ENCODE measurements around the gene TGFBI.

TGFBI gene

GRCh38 chr5:136052692-136053335 lies 24.0 kb downstream of the TGFBI start:
- no peak for DNase-seq

DNA sequence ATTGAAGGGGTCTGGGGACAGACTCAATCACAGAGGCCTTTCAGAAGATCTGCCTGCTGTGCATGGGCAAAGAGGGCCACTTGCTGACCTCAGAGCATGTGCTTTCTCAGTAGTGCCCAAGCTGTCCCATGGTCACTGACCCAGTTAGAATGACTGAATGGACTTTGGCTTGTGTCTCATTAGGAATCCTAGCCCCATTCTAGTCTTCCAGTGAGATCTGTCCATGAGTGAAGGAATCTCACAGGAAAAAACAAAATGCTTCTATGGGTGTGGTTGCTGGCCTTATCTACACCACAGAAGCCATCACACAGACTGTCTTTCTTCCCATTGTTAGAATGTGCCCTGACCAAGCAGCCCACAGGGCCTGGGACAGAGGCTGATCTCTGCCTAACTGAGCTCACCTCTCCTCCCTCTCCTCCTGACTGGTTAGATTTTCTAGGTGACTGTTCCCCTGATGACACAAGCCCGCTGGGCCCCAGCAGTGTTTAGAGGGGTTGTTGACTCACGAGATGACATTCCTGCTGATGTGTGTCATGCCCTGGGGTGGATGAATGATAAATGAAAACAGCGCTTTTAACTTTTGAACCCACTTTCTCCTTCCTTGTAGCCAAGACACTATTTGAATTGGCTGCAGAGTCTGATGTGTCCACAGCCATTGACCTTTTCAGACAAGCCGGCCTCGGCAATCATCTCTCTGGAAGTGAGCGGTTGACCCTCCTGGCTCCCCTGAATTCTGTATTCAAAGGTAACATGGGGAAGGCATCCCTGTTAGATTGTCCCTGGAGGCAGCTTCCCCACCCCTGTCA lies 24.8 kb downstream of the TGFBI start:
- no peak for DNase-seq

- DNase-seq: no peak
These were observed 25.6 kb downstream of the TGFBI start for GRCh38 chr5:136054142-136055019.

DNA sequence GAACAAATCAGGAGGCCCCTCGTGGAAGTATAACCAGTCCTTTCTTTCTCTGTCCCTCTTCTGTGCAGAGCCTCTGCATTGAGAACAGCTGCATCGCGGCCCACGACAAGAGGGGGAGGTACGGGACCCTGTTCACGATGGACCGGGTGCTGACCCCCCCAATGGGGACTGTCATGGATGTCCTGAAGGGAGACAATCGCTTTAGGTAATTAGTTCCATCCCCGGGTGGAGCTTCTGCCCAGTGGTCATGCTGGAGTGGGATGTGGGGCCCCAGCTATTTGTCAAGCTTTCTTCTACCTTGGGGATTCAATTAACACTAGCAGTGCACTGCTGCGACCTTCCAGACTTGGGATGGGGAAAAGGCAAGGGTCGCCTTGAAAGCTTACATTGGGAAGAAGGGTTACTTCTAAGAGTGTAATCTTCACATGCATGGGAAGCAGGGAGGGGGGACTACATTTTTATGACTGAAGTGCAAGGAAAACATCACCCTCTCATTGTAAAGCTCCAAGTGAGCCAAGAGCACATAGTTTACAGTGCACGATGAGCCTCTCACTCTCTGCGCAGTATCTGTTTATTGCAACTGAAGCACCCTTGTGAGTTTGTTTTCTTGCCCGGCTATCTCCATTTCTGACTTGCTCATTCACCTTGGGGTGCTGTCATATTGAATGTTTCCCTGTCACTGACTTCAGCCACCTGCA lies 27.0 kb downstream of the TGFBI start:
- DNase-seq: no peak

DNA sequence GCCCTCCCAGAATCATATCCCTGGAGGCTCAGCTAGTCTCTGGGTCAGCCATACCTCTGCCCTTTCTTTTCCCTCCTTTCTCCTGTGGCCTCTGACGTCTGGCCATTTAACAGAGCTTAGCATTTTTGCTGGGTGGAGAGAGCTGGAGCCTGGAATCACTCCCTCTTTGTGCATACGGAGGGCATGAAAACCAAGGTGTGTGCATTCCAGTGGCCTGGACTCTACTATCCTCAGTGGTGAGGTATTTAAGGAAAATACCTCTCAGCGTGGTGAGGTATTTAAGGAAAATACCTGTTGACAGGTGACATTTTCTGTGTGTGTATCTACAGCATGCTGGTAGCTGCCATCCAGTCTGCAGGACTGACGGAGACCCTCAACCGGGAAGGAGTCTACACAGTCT lies 27.5 kb downstream of the TGFBI start:
- DNase-seq: no peak

- no peak for DNase-seq
These were observed 28.1 kb downstream of the TGFBI start for GRCh38 chr5:136056771-136057335.

GRCh38 chr5:136057401-136058038 lies 28.7 kb downstream of the TGFBI start:
- DNase-seq: no peak

DNA sequence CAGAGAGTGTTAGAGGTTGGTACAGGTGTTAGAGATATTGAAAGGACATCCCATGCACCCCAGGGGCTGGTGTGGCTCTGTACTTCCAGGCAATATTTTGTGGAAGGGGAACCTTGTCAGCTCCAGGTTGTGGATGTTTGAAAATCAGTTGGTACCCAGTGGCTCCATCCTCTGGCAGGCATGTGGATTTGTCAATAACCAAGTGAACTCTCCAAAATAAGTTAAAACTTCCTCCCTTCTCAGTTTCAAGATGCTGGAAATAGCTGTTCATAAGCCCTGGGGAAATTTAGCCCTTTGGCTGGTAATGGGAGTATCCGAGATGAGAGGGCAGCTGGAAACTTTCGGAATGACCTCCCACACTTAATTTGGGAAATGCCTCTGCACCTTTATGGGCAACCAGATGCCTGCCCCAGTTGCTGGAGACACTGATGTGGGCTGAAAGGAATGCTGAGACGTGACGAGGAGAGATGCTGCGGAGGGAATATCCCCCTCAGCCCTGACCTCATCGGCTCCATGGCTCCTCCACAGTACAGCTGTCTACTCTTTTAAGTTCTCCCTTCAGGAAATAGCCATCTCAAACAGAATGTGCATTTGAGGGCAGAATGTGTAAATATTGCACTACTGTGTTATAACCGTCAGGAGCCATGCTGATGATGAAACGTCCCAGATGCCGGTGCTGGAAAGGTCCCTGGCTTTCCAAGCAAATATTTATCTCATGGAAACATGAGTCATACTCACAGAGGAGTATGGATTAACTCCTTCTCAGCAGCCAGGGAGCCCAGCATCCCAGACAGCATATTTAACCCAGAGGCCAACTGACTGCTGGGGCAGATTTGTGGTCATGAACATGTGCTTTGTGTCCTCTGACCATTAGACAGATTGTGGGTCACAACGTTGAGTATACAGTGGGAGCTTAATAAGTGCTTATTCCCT lies 29.5 kb downstream of the TGFBI start:
- no peak for DNase-seq

- no peak for DNase-seq
These were observed 30.2 kb downstream of the TGFBI start for GRCh38 chr5:136058972-136059354.

DNA sequence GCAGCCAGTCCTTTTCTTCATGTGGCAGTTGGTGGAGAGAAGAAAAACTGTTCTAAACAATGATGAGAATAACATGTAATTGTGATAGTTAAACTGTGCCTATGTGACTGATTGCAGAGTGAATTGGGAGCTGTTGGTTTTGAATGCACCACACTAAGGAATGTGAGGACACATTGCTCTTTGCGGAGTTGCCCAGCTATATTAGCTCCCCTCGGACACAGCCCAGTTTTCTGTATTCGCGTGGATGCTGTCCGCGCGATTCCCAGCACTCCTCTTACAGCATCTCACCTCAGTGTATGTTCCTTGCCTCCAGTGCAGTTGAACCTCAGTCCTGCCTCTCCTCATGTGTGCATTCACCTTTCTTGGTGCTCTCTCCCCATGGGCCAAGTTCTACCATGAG lies 32.2 kb downstream of the TGFBI start:
- DNase-seq: no peak

DNA sequence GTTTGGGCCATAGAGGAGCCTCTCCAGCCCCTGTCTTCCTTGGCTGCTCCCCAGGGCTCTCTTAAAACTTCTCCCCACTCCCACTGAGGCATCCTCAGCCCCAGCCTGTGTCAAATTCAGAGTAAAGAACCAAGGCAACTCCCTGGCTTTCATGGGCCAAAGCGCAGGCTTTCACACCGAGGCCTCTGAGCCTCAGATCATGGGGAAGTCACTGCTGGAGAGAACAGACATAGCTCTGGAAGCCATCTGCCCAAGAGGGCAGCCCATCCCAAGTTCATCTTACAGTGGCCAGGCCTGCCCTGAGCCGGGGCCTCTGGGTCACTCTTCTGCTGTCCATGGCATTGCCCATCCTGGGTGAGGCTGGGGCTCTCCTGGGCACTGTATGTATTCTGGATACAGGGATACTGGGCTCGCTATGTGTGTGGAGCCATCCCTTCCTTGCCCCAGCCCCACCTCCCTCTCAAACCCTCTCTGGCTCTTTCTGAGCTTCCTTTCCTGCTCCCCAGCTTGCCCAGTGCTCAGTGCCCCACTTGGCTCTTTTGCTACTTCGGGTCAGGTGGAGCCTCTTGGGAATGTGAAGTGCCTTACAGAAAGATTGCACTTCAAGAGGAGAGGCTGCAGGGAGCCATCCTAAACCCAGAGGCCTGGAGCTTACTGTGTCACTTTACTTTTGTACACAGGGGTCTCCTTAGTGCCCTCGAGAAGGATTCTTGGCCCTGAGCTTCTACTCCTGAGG lies 33.0 kb downstream of the TGFBI start:
- no peak for DNase-seq

DNA sequence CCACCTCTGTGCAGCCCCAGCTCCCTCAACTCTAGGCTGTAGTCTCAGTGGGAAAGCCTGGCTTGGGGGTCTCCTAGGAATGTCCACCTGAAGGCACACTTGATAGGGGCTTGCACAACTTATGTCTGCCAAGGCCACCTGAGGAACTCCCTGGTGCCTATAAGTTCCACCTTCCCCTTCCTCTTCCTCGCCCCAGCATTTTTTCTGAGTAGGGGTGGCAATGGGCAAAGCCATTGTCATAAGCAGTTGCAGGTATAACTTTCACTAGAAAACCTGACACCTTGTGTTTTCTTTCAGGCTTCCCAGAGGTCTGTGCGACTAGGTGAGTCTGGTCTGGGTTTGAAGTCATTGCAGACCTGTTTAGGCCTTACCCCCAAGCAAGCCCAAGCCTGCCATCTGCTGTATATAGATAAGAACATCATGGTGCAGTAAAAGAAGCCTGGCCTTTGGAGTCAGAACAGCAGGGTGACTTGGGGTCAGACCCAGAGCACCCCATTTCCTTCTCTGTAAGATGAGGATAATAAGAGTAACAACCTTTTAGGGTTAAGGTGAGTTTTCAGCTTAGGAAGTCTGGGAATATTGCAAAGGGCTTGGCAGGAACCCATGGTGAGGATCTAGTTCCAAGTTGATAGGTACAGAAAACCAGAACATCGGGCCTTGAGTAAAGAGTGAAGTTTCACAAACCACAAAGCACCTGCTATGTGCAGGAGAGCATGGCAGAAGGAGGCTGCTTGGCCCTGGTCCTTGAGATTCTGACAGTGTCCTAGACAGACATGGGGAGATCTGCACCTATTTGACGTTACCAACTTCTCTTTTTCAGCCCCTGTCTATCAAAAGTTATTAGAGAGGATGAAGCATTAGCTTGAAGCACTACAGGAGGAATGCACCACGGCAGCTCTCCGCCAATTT lies 33.8 kb downstream of the TGFBI start:
- DNase-seq: no peak

DNA sequence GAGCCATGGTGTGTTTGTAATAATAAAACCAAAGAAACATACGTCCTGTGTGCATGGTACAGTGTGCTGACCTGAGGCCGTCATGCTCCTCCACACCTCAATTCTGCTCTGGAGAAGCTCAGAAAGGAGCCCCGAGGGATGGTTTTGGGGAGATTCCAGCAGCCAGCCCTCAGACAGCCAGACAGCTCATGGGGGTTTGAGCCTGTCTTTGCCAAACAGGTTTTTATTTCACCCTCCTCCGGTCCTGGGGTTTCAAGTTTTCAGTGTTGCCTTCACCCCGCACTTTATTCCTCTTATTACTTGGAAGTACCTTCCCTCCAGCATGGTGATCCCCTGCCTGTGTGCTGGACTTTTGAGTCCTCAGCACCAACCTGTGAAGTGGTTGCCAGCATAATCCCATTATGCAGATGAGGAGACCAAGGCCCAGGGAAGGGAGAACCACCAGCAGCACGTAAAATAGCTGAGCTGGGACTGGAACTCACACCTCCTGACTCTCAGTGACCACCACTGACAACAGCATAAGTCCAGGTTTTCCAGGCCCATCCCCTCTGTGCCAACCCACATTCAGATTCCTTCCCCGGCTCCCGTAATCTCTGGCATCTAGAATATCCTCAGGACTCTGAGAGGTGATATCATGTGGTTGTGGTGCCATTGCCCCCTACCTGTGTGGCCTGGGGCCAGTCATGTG lies 35.1 kb downstream of the TGFBI start:
- no peak for DNase-seq

GRCh38 chr5:136064510-136064909 lies 35.7 kb downstream of the TGFBI start:
- no peak for DNase-seq

DNA sequence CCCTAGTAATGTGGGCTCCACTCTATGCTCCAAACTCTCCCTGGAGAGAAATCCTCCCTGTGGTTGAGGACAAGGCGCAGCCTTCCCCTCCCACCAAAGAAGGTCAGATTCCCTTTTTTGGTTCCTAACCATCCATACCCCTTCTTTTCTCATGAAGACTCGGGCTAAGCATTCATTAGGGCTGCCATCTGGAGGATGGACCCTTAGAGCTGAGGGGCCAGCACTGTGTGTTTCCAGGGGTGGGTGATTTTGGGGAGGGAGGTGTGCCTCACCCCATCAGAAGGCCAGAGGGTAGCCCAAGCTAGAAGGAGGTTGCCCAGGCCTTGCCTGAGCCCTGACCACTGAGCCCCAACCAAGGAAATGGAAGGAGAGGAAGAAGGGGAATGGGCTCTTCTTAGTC lies 36.8 kb downstream of the TGFBI start:
- DNase-seq: no peak

GRCh38 chr5:136066661-136067271 lies 38.0 kb downstream of the TGFBI start:
- DNase-seq: no peak

DNA sequence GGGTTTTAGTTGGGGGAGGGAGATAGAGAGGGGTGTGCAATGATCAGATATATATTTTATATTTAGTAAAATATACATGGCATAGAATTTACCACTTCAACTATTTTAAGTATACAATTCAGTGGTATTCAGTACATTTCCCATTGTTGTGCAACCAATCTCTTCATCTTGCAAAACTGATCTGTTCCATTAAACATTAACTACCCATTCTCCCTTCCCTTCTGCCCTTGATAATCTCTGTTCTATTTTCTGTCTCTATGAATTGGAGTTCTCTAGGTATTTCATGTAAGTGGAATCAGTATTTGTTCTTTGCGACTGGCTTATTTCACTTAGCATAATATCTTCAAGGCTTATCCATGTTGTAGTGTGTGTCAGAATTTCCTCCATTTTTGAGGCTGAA lies 38.6 kb downstream of the TGFBI start:
- no peak for DNase-seq

Measured in NCI-H748 treated with DMSO at 0.1 percent for 48 hours (cell line).